HEK293 (cell line): ENCODE measurements around the gene MACO1.
"Not testable (repeated sequence)": the region's sequence is repeated elsewhere in the genome, so short reads cannot be mapped to it uniquely, and the experiment has no call there.

ENCODE experiments used
- CTCF ChIA-PET: fragments of 350-600 bp; formaldehyde crosslinking; extraction: SDS; loops from one replicate; lab custom pipeline; 2021; ENCODE audit warnings: antibody characterized with exemption; lab: Yijun Ruan, JAX
- POLR2A ChIA-PET: fragments of 300-600 bp; formaldehyde crosslinking; extraction: SDS; loops from one replicate; lab custom pipeline; 2020; ENCODE audit warnings: antibody characterized with exemption, inconsistent platforms; lab: Yijun Ruan, JAX
- H3K27ac ChIP-seq: fragments of 200-500 bp; sonication (Bioruptor generic); 2 replicates; pipeline ENCODE4 v1.5.1; 2014; ENCODE audit warnings: low read depth, low read length, control low read depth, inconsistent platforms; ENCODE audit errors: extremely low read depth
- H3K36me3 ChIP-seq, 2 experiments: fragments of 200-500 bp in 1 of 2; sonication (Bioruptor generic) in 1 of 2; 1 replicate in 1 of 2; 2 replicates in 1 of 2; pipeline ENCODE4 v1.5.1; 2014 to 2017; ENCODE audit warnings: inconsistent platforms in 2 of 2, low read length in 2 of 2; ENCODE audit not compliant: control insufficient read depth in 2 of 2, insufficient read depth in 1 of 2
- H3K4me1 ChIP-seq: fragments of 200-500 bp; sonication (Bioruptor generic); 2 replicates; pipeline ENCODE4 v1.5.1; 2014; ENCODE audit warnings: mild to moderate bottlenecking, low read length, inconsistent platforms; ENCODE audit not compliant: control insufficient read depth, insufficient read depth
- H3K4me3 ChIP-seq: 2 replicates; pipeline ENCODE4 v1.5.1; 2011; ENCODE audit warnings: low read depth, mild to moderate bottlenecking, control low read depth, low read length, moderate library complexity
- H3K9me3 ChIP-seq: fragments of 200-500 bp; sonication (Bioruptor generic); 2 replicates; pipeline ENCODE4 v1.5.1; 2014; ENCODE audit warnings: low read depth, low read length, inconsistent platforms; ENCODE audit not compliant: control insufficient read depth, insufficient read depth
- KLF17 ChIP-seq: fragments of 450-650 bp; formaldehyde crosslinking; IDR thresholded peaks from 2 replicates; pipeline ENCODE4 v1.5.1; 2016; ENCODE audit warnings: missing biosample characterization, missing genetic modification characterization
- PBX3 ChIP-seq: sonication (generic); formaldehyde crosslinking; IDR thresholded peaks from 2 replicates; pipeline ENCODE4 v1.8.1; 2022; ENCODE audit warnings: mild to moderate bottlenecking, moderate library complexity, missing genetic modification reagents
- PRDM2 ChIP-seq: fragments of 450-650 bp; formaldehyde crosslinking; IDR thresholded peaks from 2 replicates; pipeline ENCODE4 v1.5.1; 2016; ENCODE audit warnings: missing biosample characterization, missing genetic modification characterization, borderline replicate concordance
- ZBTB48 ChIP-seq: fragments of 450-650 bp; formaldehyde crosslinking; IDR thresholded peaks from 2 replicates; pipeline ENCODE4 v1.5.1; 2016; ENCODE audit warnings: missing biosample characterization, missing genetic modification characterization
- ZNF155 ChIP-seq: fragments of 450-650 bp; formaldehyde crosslinking; IDR thresholded peaks from 2 replicates; pipeline ENCODE4 v1.5.1; 2016; ENCODE audit warnings: missing biosample characterization, missing genetic modification characterization
- ZNF18 ChIP-seq: fragments of 450-650 bp; formaldehyde crosslinking; IDR thresholded peaks from 2 replicates; pipeline ENCODE4 v1.5.1; 2016; ENCODE audit warnings: missing biosample characterization, missing genetic modification characterization
- ZNF19 ChIP-seq: fragments of 450-650 bp; formaldehyde crosslinking; IDR thresholded peaks from 2 replicates; pipeline ENCODE4; 2016; ENCODE audit warnings: missing biosample characterization, missing genetic modification characterization, low read depth
- ZNF391 ChIP-seq: fragments of 450-650 bp; formaldehyde crosslinking; IDR thresholded peaks from 2 replicates; pipeline ENCODE4 v1.5.1; 2016; ENCODE audit warnings: low read depth, missing biosample characterization, missing genetic modification characterization, borderline replicate concordance

The MACO1 gene

GRCh38 chr1:25392841-25393240 is 37.9 kb upstream of the MACO1 start:
- Histone ChIP-seq H3K36me3 (no peaks in the 10 kb centered on the region), H3K9me3 (no peaks in the 10 kb centered on the region), H3K4me1 (no peaks in the 10 kb centered on the region), H3K27ac (no peak overlapping the region), H3K4me3 (no peak overlapping the region)
- ChIA-PET CTCF (no interaction called here), POLR2A (no interaction called here)
- TF ChIP-seq ZNF18 (tag by site-specific recombination), result no peak
- no peak for TF ChIP-seq PRDM2 (tag by site-specific recombination)
- TF ChIP-seq ZNF391, result no peak
- TF ChIP-seq PBX3, result no peak
- no peak for TF ChIP-seq ZNF155 (tag by site-specific recombination)
- TF ChIP-seq ZBTB48 (tag by site-specific recombination), result no peak
- no peak for TF ChIP-seq KLF17 (tag by site-specific recombination)
- no peak for TF ChIP-seq ZNF19

GRCh38 chr1:25397549-25397948 is 33.1 kb upstream of the MACO1 start:
- not testable (repeated sequence) for H3K4me1 ChIP-seq, H3K9me3 ChIP-seq, H3K36me3 ChIP-seq, H3K4me3 ChIP-seq, H3K27ac ChIP-seq
- ChIA-PET POLR2A (interaction anchor here (0.6 kb wide), 1 partner anchor 178 kb away, joined by 3 read pairs; no protein-coding TSS in a partner anchor), CTCF (interaction anchor here (0.6 to 0.7 kb wide), 2 partner anchors 122 to 716 kb away, joined by 3 to 5 read pairs; no protein-coding TSS in a partner anchor)

GRCh38 chr1:25398079-25398478 is 32.6 kb upstream of the MACO1 start:
- CTCF ChIA-PET, H3K27ac ChIP-seq, H3K9me3 ChIP-seq, H3K36me3 ChIP-seq, H3K4me1 ChIP-seq, POLR2A ChIA-PET, H3K4me3 ChIP-seq: not testable (repeated sequence)

- H3K4me1 ChIP-seq, H3K9me3 ChIP-seq, H3K27ac ChIP-seq, H3K4me3 ChIP-seq, POLR2A ChIA-PET, H3K36me3 ChIP-seq: not testable (repeated sequence)
- CTCF ChIA-PET, result interaction anchor here (0.7 to 1.2 kb wide), 3 partner anchors 116 to 408 kb away, joined by 5 to 7 read pairs (median 5); no protein-coding TSS in a partner anchor
These were observed 27.5 kb upstream of the MACO1 start for GRCh38 chr1:25402947-25403803.
